ENCODE measurements around the gene SV2C.

SV2C gene

DNA sequence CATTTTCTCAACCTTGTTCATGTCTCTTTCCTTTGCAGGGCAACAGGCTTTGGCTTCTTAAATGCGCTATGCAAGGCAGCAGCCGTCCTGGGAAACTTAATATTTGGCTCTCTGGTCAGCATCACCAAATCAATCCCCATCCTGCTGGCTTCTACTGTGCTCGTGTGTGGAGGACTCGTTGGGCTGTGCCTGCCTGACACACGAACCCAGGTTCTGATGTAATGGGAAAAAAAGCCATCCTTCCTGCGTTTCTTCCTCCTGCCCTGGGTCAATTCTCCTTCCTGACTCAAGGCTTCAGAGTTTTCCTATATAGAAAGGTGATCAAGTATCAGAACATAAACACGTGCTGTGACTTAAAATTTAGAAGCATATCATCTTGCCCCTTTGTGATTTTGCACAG is 242.1 kb downstream of the SV2C start:
- TF ChIP-seq, protein P1, sequence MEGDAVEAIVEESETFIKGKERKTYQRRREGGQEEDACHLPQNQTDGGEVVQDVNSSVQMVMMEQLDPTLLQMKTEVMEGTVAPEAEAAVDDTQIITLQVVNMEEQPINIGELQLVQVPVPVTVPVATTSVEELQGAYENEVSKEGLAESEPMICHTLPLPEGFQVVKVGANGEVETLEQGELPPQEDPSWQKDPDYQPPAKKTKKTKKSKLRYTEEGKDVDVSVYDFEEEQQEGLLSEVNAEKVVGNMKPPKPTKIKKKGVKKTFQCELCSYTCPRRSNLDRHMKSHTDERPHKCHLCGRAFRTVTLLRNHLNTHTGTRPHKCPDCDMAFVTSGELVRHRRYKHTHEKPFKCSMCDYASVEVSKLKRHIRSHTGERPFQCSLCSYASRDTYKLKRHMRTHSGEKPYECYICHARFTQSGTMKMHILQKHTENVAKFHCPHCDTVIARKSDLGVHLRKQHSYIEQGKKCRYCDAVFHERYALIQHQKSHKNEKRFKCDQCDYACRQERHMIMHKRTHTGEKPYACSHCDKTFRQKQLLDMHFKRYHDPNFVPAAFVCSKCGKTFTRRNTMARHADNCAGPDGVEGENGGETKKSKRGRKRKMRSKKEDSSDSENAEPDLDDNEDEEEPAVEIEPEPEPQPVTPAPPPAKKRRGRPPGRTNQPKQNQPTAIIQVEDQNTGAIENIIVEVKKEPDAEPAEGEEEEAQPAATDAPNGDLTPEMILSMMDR (IDR thresholded peaks at IDR 0.05), result no peak

DNA sequence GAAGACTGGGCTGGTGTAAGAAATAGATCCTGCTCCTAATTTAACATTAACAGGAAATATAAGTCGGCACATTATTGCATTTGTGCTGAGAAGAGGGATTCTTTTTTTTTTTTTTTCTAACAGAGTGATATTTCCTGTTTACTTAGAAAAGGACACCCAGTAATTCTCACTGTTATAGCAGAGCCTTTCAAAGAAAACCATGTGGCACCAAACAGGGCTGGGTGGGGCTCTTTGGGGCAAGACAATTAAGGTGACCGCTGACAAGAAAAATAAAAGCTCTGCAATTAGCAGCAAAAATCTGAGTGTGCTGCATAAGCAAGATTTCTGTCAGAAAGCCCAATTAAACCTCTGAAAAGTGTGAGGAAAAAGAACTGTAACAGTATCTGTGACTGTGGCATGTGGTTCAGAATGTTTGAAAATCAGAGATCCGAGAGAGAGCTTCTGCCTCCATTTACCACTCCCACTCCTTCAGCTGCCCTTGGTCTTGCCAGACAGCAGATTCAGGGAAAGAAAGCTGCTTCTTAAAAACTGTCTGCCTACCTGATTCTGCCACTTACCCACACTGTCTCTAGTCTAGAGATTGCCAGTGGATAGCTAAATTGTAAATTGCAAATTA is 242.8 kb downstream of the SV2C start:
- TF ChIP-seq, protein P1 (IDR thresholded peaks at IDR 0.05), result no peak

DNA sequence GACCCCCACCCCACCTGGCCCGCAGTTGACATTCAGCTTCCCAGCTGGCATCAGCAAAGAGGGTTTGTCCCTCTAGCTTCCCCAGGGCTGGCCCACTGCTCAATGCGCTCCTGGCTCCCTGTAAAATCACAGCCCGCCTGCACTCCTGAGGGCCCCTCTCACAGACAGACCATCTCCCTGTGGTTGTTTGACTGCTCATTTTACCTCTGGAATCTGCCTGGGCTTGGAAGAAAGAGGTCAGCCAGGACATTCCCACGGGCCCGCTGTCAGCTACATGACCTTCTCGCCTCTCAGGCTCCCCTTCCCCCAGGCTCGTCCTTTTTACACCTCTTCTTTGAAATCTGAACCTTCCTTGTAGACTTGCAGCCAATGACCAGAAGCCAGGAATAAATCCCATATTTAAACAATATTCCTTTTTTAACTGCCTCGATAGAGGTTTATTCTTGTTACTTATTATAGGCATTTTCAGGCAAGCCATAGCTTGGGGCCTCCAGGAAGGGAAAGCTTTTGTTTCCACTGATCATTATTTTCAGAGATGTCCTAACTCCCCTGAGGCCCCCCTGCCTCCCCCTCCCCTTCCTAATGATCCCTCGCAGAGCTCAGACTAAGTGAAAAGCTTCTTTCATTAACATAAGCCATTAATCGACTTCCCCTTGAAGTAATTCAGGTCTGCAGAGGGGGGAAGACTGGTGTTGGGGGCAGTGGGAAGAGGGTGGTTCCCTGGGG is 243.6 kb downstream of the SV2C start:
- TF ChIP-seq, protein P1 (IDR thresholded peaks at IDR 0.05), result no peak

DNA sequence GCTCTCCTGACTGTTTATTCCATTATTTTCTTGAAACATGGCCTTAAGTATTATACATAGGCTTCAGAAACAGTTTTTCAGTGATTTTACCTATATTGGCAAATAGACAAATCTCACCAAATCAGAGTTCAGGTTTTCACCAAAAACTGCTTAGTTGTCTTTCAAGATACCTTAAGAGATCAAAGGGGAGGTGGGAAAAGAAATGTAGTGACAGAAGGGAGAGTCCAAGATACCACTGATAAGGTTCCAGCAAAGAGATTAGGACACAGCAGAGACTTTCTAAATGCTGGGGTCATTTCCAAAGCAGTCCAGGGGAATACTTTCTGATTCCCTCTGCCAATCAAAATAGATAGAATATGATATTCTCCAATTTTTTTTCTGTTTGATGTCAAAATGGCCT is 246.2 kb downstream of the SV2C start:
- TF ChIP-seq, protein P1 (IDR thresholded peaks at IDR 0.05), result no peak

DNA sequence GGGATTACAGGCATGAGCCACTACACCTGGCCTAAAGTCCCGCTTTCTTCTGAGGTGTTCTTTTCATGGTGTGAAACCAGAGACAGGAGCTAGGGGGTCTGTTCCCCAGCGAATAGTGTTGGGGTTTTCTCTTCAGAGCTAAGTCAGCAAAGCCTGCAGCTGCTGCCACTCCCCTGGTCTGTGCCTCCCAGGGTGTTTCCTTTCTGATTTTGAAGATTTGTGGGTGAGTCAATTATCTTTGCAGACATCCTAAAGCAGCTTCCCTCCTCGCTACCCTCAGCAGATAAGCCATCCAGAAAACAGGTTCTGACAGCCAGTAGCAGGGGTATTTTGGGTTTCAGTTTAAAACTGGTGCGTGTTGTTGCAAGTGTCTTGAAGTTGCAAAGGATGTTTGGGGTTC is 247.9 kb downstream of the SV2C start:
- TF ChIP-seq, protein P1 (IDR thresholded peaks at IDR 0.05), result no peak

DNA sequence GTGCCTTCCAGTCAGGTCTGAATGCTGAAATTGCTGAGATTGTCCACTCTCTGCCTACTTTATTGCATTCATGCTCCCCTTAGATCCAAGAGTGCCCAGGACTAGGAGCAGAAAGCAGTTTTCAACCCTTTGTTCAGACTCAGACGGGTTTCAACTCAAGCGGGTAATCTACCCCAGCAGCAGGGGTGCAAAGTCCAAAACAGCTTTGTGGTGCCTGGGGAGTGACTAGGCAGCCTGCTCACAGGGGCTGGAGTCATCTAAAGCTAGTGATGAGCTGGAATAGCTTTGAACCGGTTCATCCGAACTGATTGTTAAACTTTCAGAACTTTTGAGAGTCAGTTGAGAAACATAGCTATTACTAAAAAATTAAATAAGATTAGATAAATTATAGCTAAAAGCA is 248.9 kb downstream of the SV2C start:
- TF ChIP-seq, protein P1 (IDR thresholded peaks at IDR 0.05), result no peak

DNA sequence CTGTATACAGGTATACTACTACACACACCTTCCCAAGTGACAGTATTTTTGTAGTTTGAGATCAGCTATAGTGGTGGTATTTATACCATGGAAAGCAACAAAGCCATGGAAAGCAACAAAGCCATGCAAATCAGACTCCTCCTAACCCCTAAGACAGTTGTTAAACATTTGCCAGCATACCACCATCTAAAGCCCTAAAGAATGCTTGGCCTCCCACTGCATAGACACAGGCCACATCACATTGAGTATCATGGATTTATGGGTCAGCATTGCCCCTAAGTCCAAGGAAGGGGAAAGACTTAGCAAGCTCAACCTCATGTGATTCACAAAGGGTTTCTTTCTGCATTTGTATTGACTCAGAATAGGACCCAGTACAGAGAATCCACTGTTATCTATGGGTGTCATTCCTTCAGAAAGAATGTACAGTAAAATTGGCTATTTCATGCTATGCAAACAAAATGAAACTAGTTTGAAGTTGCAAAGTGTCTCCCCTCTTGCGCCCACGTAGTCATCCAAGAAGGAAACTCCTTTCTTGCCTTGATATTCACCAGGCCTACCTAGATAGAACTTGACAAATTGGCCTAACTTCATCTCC is 249.5 kb downstream of the SV2C start:
- TF ChIP-seq, protein P1 (IDR thresholded peaks at IDR 0.05), result no peak
